NCI-H1694 treated with DMSO at 0.1 percent for 48 hours (cell line): ENCODE data around the gene PCDHGA10.
"Not testable (repeated sequence)": the region's sequence is repeated elsewhere in the genome, so short reads cannot be mapped to it uniquely, and the experiment has no call there.

Experiments used
- DNase-seq: peaks from one replicate; lab custom pipeline; 2025; lab: John Stamatoyannopoulos, UW

The PCDHGA10 gene

DNA sequence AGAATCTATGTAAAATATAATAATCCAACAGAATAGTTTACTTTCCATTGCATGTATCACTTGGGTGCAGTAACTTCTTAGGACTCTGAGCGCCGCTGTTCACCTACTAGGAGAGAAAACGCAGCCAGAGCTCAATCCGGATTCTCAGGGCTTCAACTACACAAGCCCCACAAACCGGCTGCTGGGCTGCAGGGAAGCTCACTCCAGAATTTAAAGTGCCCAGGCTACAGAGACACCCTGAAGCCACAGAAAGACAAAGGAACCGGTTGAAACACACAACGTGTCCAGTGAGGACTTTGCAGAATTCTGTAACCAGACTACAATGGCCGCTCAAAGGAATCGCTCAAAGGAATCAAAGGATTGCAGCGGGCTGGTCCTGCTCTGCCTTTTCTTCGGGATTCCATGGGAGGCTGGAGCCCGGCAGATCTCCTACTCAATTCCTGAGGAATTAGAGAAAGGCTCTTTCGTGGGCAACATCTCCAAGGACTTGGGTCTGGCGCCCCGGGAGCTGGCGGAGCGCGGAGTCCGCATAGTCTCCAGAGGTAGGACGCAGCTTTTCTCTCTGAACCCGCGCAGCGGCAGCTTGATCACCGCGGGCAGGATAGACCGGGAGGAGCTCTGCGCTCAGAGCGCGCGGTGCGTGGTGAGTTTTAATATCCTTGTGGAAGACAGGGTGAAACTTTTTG lies at the start of gene PCDHGA10:
TSS of gene PCDHGA10 (plus strand) at position 134 of the 686 bp plus-strand sequence. CDS start at position 323, 189 bp downstream.
- peak; percentile 45 for DNase-seq

DNA sequence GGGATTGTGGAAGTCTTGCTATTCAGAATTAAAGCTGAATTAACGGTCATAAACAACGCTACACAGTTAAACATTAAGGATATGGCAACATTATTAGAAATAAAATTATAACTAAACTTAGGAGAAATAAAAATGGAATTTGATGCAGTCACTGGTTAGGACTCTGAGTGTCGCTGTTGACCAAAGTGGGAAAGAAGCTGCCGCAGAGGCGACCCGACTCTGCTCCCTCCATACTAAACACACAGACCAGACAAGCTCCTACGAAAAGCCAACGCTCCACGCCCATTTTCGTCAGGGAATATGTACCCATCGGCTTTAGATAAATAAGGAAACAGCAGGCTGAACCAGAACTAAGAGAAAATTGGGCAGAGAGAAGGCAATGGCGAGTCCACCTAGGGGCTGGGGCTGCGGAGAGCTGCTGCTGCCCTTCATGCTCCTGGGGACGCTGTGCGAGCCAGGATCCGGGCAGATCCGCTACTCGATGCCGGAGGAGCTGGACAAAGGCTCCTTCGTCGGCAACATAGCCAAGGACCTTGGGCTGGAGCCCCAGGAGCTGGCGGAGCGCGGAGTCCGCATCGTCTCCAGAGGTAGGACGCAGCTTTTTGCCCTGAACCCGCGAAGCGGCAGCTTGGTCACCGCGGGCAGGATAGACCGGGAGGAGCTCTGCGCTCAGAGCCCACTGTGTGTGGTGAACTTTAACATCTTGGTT lies 48.7 kb upstream of the PCDHGA10 start, which contains the start of gene PCDHGA5:
TSS of gene PCDHGA5 (plus strand) at position 211 of the 709 bp plus-strand sequence. CDS start at position 380, 169 bp downstream.
- DNase-seq = no peak

DNA sequence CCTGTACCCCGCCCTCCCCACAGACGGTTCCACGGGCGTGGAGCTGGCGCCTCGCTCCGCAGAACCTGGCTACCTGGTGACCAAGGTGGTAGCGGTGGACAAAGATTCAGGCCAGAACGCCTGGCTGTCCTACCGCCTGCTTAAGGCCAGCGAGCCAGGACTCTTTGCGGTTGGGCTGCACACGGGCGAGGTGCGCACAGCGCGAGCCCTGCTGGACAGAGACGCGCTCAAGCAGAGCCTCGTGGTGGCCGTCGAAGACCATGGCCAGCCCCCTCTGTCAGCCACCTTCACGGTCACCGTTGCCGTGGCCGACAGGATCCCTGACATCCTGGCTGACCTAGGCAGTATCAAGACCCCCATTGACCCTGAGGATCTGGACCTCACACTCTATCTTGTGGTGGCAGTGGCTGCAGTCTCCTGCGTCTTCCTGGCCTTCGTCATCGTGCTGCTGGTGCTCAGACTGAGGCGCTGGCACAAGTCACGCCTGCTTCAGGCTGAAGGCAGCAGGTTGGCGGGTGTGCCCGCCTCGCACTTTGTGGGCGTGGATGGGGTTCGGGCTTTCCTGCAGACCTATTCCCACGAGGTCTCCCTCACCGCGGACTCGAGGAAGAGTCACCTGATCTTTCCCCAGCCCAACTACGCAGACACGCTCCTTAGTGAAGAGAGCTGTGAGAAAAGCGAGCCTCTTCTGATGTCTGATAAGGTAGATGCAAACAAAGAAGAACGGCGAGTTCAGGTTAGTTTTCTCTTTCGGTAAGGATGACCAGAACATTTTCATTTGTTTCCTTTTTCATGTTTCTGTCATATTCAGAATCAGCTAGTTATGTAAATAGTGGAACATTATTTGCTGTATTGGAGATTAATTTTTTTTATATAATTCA lies 46.5 kb upstream of the PCDHGA10 start:
- no peak for DNase-seq

DNA sequence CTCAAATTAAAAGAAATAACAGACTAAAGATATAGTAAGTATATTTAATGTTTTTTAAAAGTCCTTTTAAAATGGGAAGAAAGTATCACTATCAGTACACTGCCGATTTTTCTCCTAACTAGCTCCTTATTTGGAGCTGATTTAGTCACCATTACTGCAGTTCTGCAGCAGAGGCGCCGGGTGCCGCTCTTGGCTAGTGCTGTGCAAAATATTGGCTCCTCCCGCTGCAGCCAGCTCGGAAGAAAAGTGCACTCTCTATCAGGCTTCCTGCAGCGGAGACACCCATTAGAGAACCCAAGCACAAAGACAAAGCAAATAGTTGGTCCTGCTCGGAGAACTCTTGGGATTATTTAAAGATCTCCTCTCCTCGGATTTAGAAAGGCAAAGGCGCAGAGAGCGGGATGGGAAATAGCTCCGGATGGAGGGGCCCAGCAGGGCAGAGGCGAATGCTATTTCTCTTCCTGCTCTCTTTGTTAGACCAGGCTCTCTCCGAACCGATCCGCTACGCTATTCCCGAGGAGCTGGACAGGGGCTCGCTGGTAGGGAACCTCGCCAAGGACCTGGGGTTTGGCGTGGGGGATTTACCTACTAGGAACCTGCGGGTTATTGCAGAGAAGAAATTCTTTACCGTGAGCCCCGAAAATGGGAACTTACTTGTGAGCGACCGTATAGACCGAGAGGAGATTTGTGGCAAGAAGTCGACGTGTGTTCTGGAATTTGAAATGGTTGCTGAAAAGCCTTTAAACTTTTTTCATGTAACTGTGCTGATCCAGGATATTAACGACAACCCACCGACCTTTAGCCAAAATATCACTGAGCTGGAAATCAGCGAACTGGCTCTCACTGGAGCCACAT lies 42.6 kb upstream of the PCDHGA10 start, which contains the start of gene PCDHGB3:
TSS of gene PCDHGB3 (plus strand) at position 249 of the 855 bp plus-strand sequence. CDS start at position 402, 153 bp downstream.
- DNase-seq = no peak

DNA sequence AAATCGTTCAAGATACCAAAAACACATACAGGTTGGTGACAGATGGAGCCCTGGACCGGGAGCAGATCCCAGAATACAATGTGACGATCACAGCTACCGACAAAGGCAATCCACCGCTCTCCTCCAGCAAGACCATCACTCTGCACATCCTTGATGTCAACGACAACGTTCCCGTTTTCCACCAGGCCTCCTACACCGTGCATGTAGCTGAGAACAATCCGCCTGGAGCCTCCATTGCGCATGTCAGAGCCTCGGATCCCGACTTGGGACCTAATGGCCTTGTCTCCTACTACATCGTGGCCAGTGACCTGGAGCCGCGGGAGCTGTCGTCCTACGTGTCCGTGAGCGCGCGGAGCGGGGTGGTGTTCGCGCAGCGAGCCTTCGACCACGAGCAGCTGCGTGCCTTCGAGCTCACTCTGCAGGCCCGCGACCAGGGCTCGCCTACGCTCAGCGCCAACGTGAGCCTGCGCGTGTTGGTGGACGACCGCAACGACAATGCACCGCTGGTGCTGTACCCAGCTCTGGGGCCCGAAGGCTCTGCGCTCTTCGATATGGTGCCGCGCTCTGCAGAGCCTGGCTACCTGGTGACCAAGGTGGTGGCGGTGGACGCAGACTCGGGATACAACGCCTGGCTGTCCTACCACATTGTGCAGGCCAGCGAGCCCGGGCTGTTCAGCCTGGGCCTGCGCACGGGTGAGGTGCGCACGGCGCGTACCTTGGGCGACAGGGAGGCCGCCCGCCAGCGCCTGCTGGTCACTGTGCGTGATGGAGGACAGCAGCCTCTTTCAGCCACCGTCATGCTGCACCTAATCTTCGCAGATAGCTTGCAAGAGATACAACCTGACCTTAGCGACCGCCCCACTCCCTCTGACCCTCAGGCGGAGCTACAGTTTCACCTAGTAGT lies 41.0 kb upstream of the PCDHGA10 start:
- DNase-seq = no peak

DNA sequence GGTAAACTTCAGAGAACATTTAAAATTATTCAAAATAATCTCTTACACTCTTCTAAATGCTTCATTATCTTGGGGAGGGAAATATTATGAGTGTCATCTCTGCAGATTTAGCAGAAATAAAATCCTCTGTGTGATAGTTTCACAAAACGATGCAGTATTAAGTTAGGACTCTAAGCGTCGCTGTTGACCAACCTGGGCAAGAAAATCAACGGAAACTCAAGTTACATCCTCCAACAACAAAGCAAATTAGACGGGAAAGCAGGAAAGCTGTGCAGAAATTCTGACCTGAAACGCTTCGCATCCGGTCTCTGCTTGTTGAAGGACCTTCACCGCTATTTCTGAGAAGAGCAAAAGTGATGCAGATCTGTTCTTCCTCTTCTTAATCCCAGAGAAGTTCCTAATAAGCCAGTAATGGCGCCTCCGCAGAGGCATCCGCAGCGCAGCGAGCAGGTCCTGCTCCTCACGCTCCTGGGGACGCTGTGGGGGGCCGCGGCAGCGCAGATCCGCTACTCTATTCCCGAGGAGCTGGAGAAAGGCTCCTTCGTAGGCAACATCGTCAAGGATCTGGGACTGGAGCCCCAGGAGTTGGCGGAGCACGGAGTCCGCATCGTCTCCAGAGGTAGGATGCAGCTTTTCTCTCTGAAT lies 39.0 kb upstream of the PCDHGA10 start, which contains the start of gene PCDHGA6:
TSS of gene PCDHGA6 (plus strand) at position 219 of the 645 bp plus-strand sequence. CDS start at position 412, 193 bp downstream.
- no peak for DNase-seq

DNA sequence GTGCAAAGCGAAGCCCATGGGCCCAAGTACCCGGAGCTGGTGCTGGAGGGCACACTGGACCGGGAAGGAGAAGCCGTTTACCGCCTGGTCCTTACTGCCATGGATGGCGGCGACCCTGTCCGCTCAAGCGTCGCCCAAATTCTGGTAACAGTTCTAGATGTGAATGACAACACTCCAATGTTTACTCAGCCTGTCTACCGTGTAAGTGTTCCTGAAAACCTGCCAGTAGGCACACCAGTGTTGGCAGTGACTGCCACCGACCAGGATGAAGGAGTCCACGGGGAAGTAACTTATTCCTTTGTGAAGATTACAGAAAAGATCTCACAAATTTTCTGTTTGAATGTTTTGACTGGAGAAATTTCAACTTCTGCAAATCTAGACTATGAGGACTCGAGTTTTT lies 38.2 kb upstream of the PCDHGA10 start:
- no peak for DNase-seq

DNA sequence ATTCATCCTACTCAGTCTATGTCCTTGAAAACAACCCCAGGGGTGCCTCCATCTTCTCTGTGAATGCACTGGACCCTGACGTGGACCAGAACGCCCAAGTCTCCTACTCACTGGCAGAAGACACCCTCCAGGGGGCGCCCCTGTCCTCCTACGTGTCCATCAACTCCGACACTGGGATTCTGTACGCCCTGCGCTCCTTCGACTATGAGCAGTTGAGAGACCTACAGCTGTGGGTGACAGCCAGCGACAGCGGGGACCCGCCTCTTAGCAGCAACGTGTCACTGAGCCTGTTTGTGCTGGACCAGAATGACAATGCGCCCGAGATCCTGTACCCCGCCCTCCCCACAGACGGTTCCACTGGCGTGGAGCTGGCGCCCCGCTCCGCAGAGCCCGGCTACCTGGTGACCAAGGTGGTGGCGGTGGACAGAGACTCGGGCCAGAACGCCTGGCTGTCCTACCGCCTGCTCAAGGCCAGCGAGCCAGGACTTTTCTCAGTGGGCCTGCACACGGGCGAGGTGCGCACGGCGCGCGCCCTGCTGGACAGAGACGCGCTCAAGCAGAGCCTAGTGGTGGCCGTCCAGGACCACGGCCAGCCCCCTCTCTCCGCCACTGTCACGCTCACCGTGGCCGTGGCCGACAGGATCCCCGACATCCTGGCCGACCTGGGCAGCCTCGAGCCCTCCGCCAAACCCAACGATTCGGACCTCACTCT lies 37.2 kb upstream of the PCDHGA10 start:
- not testable (repeated sequence) for DNase-seq

DNA sequence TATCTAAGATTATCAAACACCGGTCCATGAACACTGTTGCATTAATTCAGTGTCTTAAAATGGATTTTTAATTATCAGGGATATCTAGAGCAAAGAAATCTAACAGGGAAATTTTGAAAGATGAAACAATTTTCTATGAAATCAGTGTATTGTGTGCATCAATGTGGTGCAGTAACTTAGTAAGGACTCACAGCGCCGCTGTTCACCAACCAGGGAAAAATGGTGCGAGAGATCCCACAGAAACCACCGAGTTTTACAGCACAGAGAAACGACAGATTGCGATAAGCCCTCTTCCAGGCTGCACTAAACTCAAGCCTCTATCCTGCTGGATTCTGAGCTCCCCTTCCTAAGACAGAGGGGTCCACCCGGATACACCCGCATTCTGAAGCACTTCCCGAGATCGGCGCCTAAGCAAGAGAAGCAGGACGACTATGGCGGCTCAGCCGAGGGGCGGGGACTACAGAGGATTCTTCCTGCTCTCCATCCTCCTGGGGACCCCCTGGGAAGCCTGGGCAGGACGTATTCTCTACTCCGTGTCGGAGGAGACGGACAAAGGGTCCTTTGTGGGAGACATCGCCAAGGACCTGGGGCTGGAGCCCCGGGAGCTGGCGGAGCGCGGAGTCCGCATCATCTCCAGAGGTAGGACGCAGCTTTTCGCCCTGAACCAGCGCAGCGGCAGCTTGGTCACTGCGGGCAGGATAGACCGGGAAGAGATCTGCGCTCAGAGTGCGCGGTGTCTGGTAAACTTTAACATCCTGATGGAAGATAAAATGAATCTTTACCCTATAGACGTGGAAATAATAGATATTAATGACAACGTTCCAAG lies 30.1 kb upstream of the PCDHGA10 start, which contains the start of gene PCDHGA7:
TSS of gene PCDHGA7 (plus strand) at position 274 of the 826 bp plus-strand sequence. CDS start at position 432, 158 bp downstream.
- DNase-seq = no peak

DNA sequence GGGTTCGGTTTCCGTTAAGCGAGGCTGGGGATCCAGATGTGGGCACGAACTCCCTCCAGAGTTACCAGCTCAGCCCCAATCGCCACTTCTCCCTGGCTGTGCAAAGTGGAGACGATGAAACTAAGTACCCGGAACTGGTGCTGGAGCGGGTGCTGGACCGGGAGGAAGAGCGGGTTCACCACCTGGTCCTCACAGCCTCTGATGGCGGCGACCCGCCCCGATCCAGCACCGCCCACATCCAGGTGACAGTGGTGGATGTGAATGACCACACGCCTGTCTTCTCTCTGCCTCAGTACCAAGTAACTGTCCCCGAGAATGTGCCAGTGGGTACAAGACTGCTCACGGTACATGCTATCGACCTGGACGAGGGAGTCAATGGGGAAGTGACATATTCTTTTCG lies 29.4 kb upstream of the PCDHGA10 start:
- no peak for DNase-seq

DNA sequence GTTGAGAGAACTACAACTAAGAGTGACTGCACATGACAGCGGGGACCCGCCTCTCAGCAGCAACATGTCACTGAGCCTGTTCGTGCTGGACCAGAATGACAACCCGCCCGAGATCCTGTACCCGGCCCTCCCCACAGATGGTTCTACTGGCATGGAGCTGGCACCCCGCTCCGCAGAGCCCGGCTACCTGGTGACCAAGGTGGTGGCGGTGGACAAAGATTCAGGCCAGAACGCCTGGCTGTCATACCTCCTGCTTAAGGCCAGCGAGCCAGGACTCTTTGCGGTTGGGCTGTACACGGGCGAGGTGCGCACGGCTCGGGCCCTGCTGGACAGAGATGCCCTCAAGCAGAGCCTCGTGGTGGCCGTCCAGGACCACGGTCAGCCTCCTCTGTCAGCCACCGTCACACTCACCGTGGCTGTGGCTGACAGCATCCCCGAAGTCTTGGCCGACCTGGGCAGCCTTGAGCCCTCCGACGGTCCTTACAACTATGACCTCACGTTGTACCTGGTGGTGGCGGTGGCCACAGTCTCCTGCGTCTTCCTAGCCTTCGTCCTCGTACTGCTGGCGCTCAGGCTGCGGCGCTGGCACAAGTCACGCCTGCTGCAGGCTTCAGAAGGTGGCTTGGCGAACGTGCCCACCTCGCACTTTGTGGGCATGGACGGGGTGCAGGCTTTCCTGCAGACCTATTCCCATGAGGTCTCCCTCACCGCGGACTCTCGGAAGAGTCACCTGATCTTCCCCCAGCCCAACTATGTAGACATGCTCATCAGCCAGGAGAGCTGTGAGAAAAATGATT lies 28.1 kb upstream of the PCDHGA10 start:
- DNase-seq = no peak

DNA sequence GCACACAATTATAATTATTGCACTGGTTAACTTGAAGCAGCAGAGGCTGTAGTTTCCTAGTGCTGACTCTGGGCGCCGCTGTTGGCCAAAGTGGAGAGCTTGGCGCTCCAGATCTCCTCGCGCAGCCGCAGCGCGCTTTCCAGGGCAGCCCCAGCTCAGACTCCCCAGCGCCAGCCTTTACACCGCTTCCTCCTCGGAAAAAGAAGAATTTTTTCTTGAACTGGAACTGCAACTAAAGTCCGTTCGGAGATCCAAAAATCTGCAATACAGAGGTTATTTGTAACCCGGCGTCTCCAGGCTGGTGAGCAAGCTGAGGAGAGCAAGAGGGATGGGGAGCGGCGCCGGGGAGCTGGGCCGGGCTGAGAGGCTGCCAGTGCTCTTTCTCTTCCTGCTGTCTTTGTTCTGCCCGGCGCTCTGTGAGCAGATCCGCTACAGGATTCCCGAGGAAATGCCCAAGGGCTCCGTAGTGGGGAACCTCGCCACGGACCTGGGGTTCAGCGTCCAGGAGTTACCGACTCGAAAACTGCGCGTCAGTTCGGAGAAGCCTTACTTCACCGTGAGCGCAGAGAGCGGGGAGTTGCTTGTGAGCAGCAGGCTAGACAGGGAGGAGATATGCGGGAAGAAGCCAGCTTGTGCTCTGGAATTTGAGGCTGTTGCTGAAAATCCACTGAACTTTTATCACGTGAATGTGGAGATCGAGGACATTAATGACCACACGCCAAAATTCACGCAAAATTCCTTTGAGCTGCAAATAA lies 25.1 kb upstream of the PCDHGA10 start, which contains the start of gene PCDHGB4:
TSS of gene PCDHGB4 (plus strand) at position 142 of the 755 bp plus-strand sequence. CDS start at position 329, 187 bp downstream.
- not testable (repeated sequence) for DNase-seq

DNA sequence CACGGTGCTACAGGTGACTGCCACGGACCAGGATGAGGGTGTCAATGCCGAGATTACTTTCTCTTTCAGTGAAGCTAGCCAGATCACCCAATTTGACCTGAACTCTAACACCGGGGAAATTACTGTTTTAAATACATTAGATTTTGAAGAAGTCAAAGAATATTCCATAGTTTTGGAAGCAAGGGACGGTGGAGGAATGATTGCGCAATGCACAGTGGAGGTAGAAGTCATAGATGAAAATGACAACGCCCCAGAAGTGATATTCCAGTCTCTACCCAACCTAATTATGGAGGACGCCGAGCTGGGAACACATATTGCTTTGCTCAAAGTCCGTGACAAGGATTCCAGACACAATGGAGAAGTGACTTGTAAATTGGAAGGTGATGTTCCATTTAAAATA lies 24.1 kb upstream of the PCDHGA10 start:
- DNase-seq = no peak

DNA sequence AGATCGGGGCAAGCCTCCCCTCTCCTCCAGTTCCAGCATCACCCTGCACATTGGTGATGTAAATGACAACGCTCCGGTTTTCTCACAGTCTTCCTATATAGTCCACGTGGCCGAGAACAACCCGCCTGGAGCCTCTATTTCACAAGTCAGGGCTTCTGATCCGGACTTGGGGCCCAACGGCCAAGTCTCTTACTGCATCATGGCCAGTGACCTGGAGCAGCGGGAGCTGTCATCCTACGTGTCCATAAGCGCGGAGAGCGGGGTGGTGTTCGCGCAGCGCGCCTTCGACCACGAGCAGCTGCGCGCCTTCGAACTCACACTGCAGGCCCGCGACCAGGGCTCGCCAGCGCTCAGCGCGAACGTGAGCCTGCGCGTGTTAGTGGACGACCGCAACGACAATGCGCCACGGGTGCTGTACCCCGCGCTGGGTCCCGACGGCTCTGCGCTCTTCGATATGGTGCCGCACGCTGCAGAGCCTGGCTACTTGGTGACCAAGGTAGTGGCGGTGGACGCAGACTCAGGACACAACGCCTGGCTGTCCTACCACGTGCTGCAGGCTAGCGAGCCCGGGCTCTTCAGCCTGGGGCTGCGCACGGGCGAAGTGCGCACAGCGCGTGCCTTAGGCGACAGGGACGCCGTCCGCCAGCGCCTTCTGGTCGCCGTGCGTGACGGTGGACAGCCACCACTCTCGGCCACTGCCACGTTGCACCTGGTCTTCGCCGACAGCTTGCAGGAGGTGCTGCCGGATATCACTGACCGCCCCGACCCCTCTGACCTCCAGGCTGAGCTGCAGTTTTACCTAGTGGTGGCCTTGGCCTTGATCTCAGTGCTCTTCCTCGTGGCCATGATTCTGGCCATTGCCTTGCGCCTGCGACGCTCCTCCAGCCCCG lies 23.4 kb upstream of the PCDHGA10 start:
- DNase-seq = no peak
